Globus pallidus (tissue), 1 donor: ENCODE results near the gene CEND1.

Experiments
- DNase-seq: peaks from one replicate; pipeline ENCODE4 v3.0.0-alpha.2; 2015; ENCODE audit warnings: low spot score

The CEND1 gene

GRCh38 chr11:777288-778255 lies 12.3 kb downstream of the CEND1 start, which contains the start of gene GATD1:
Gene GATD1 (minus strand): TSS chr11:777487. CDS start chr11:777462, 25 bp downstream.
- peak; percentile 82 for DNase-seq

GRCh38 chr11:776561-777287 lies 13.2 kb downstream of the CEND1 start:
- no peak for DNase-seq

- DNase-seq, result no peak
These were observed 13.7 kb downstream of the CEND1 start for GRCh38 chr11:776263-776560.

GRCh38 chr11:774873-775592 lies 14.9 kb downstream of the CEND1 start:
- DNase-seq, result no peak

- DNase-seq, result no peak
These were observed 16.1 kb downstream of the CEND1 start for GRCh38 chr11:773830-774229.

GRCh38 chr11:773425-773824 lies 16.5 kb downstream of the CEND1 start:
- DNase-seq, result no peak

GRCh38 chr11:772429-773390 lies 17.2 kb downstream of the CEND1 start:
- peak; percentile 97 for DNase-seq

- DNase-seq, result no peak
These were observed 18.2 kb downstream of the CEND1 start for GRCh38 chr11:771617-772204.

GRCh38 chr11:770642-771616 lies 19.0 kb downstream of the CEND1 start:
- no peak for DNase-seq

GRCh38 chr11:769887-770641 lies 19.8 kb downstream of the CEND1 start:
- no peak for DNase-seq

- no peak for DNase-seq
These were observed 22.7 kb downstream of the CEND1 start for GRCh38 chr11:767238-767637.

GRCh38 chr11:766936-767210 lies 23.0 kb downstream of the CEND1 start:
- DNase-seq, result no peak

GRCh38 chr11:766106-766935 lies 23.6 kb downstream of the CEND1 start:
- DNase-seq, result no peak

- DNase-seq, result no peak
These were observed 24.1 kb downstream of the CEND1 start for GRCh38 chr11:765802-766091.

GRCh38 chr11:765025-765801 lies 24.7 kb downstream of the CEND1 start:
- peak; percentile 63 for DNase-seq

GRCh38 chr11:764322-765024 lies 25.4 kb downstream of the CEND1 start:
- no peak for DNase-seq
